Pericardium fibroblast (primary cell): ENCODE measurements around the gene CACHD1. TPM values are rescaled to one million over a fixed set of nuclear protein-coding genes. Genes with fewer than 3 reads are reported as not detected.

Experiments used
- total RNA-seq: library from RNA; depleted of rRNA; stranded (reverse); fragments of >200 nt; gene quantifications from 2 replicates; pipeline ENCODE4 v1.2.3, GENCODE V29; 2015

Gene CACHD1
- total RNA-seq, result 6.4 and 6.5 TPM in 2 replicates

DNA sequence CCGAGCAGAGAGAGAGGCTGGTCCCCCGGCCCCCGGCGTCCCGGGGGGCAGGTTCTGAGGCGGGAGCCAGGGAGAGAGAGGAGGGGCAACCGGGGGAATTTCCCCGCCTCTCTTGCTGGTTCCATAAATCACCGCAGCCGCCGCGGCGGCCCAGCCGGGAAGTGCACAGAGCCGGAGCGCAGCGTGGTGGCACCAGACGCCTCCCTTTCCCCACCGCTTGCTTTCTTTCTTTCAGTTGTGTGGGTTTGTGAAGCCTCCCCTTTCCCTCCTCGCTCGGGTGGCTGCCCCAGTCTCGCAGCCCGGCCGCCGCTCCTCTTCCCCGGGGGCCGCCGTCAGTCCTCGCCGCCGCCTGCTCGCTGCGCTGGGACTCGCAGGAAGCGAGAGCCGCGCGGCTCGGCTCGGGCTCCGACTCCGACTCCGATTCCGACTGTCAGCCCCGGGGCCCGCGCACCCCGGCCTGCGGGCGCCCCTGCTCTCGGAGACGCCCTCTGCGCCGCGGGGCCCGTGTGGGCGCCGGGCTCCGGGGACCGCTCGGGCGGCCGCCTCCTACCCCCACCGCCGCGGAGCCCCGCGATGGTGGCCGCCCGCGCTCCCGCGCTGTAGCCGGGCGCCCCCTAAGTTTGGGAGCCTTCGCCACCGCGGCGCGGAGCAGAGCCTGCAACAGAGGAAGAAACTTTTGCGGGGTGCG, at the start of gene CACHD1:
CACHD1 (plus strand) TSS at position 153 of the 688 bp plus-strand sequence. CDS start 616 bp downstream, outside the sequence.

